Measurements from ENCODE around the gene POLR2H. TPM values are rescaled to one million over a fixed set of nuclear protein-coding genes. Genes with fewer than 3 reads are reported as not detected.

POLR2H gene
- total and polyA plus RNA-seq, 2 donors from 2014 or later = 82.0 to 157 TPM

- Histone ChIP-seq H3K27me3 (ENCODE audit: control insufficient read depth, insufficient read depth, low read length) (peaks cover 4% of the 10 kb centered on the region), H3K9me3 (ENCODE audit: control insufficient read depth in 2 of 3, insufficient read depth in 1 of 3, low read length in 3 of 3) (no peaks in the 10 kb centered on the region), H3K36me3 (ENCODE audit: control insufficient read depth in 2 of 3, insufficient read depth in 3 of 3, low read length in 3 of 3) (no peaks in the 10 kb centered on the region), H3K27ac (ENCODE audit: low read depth in 2 of 2, low read length in 2 of 2) (no peak overlapping the region), H3K4me1 (ENCODE audit: control insufficient read depth in 2 of 3, insufficient read depth in 2 of 3, low read depth in 1 of 3, low read length in 3 of 3) (peaks cover 2 to 16% (median 4%) of the 10 kb centered on the region in 3 donors), H3K9ac (ENCODE audit: low read length in 3 of 3) (no peak overlapping the region), H3K4me3 (ENCODE audit: low read length in 3 of 3) (no peak overlapping the region)
- TF ChIP-seq, protein P1, sequence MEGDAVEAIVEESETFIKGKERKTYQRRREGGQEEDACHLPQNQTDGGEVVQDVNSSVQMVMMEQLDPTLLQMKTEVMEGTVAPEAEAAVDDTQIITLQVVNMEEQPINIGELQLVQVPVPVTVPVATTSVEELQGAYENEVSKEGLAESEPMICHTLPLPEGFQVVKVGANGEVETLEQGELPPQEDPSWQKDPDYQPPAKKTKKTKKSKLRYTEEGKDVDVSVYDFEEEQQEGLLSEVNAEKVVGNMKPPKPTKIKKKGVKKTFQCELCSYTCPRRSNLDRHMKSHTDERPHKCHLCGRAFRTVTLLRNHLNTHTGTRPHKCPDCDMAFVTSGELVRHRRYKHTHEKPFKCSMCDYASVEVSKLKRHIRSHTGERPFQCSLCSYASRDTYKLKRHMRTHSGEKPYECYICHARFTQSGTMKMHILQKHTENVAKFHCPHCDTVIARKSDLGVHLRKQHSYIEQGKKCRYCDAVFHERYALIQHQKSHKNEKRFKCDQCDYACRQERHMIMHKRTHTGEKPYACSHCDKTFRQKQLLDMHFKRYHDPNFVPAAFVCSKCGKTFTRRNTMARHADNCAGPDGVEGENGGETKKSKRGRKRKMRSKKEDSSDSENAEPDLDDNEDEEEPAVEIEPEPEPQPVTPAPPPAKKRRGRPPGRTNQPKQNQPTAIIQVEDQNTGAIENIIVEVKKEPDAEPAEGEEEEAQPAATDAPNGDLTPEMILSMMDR (IDR thresholded peaks at IDR 0.05; ENCODE audit: borderline replicate concordance, extremely low read depth, insufficient read depth) = no peak
- DNase-seq (no peak), FAIRE-seq (no peak)
- intact Hi-C loops (cut with DNase I) = no loop called here
Measured at GRCh38 chr3:184383033-184383740, 21.7 kb downstream of the POLR2H start.

- TF ChIP-seq, protein P1 (IDR thresholded peaks at IDR 0.05; ENCODE audit: borderline replicate concordance, extremely low read depth, insufficient read depth) = no peak
- peaks cover 0 to 5% (median 0%) of the 10 kb centered on the region in 3 donors for H3K4me1 ChIP-seq (ENCODE audit: control insufficient read depth in 2 of 3, insufficient read depth in 2 of 3, low read depth in 1 of 3, low read length in 3 of 3)
- intact Hi-C loops (cut with DNase I) = no loop called here
- H3K9ac ChIP-seq (ENCODE audit: low read length in 3 of 3) = no peak overlapping the region
- no peak for FAIRE-seq
- H3K36me3 ChIP-seq (ENCODE audit: control insufficient read depth in 2 of 3, insufficient read depth in 3 of 3, low read length in 3 of 3) = no peaks in the 10 kb centered on the region
- H3K27ac ChIP-seq (ENCODE audit: low read depth in 2 of 2, low read length in 2 of 2) = no peak overlapping the region
- H3K9me3 ChIP-seq (ENCODE audit: control insufficient read depth in 2 of 3, insufficient read depth in 1 of 3, low read length in 3 of 3) = no peaks in the 10 kb centered on the region
- no peak overlapping the region for H3K4me3 ChIP-seq (ENCODE audit: low read length in 3 of 3)
- peaks cover 4% of the 10 kb centered on the region for H3K27me3 ChIP-seq (ENCODE audit: control insufficient read depth, insufficient read depth, low read length)
- no peak for DNase-seq
Measured at GRCh38 chr3:184384342-184384741, 22.8 kb downstream of the POLR2H start.

DNA sequence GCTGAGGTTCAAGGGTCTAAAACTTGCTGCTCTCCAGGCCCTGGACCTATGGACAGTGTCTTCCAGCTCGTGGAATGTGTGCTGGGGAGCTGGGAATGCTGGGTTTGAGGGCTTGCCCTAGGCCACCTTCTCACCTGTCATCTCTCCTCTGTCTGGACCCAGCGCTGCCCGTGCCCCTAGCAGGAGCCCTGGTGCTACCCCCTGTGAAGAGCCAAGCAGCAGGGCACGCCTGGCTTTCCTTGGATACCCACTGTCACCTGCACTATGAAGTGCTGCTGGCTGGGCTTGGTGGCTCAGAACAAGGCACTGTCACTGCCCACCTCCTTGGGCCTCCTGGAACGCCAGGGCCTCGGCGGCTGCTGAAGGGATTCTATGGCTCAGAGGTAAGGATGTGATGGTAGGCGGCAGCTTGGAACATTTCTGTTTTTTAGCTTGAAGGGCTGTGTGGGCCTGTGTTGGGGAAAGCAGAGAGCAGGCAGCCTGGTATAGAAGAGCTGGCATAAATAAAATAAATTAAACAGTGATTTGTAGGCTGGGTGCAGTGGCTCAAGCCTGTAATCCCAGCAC is 23.4 kb downstream of the POLR2H start:
- no peaks in the 10 kb centered on the region for H3K9me3 ChIP-seq (ENCODE audit: control insufficient read depth in 2 of 3, insufficient read depth in 1 of 3, low read length in 3 of 3)
- no peak for DNase-seq
- intact Hi-C loops (cut with DNase I) = no loop called here

More for the DNA sequence above, 23.4 kb downstream of the POLR2H start:
- Histone ChIP-seq H3K4me1 (ENCODE audit: control insufficient read depth in 2 of 3, insufficient read depth in 2 of 3, low read depth in 1 of 3, low read length in 3 of 3) (peaks cover 0 to 4% (median 0%) of the 10 kb centered on the region in 3 donors), H3K27ac (ENCODE audit: low read depth in 2 of 2, low read length in 2 of 2) (no peak overlapping the region), H3K9ac (ENCODE audit: low read length in 3 of 3) (no peak overlapping the region), H3K4me3 (ENCODE audit: low read length in 3 of 3) (no peak overlapping the region), H3K27me3 (ENCODE audit: control insufficient read depth, insufficient read depth, low read length) (peaks cover 4% of the 10 kb centered on the region), H3K36me3 (ENCODE audit: control insufficient read depth in 2 of 3, insufficient read depth in 3 of 3, low read length in 3 of 3) (no peaks in the 10 kb centered on the region)
- TF ChIP-seq, protein P1 (IDR thresholded peaks at IDR 0.05; ENCODE audit: borderline replicate concordance, extremely low read depth, insufficient read depth) = no peak
- no peak for FAIRE-seq

All from kidney (tissue), 14 donors.